Measurements from ENCODE around the gene RHOBTB3. TPM values are rescaled to one million over a fixed set of nuclear protein-coding genes. Genes with fewer than 3 reads are reported as not detected.

The RHOBTB3 gene, protein sequence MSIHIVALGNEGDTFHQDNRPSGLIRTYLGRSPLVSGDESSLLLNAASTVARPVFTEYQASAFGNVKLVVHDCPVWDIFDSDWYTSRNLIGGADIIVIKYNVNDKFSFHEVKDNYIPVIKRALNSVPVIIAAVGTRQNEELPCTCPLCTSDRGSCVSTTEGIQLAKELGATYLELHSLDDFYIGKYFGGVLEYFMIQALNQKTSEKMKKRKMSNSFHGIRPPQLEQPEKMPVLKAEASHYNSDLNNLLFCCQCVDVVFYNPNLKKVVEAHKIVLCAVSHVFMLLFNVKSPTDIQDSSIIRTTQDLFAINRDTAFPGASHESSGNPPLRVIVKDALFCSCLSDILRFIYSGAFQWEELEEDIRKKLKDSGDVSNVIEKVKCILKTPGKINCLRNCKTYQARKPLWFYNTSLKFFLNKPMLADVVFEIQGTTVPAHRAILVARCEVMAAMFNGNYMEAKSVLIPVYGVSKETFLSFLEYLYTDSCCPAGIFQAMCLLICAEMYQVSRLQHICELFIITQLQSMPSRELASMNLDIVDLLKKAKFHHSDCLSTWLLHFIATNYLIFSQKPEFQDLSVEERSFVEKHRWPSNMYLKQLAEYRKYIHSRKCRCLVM
- 10 to 100 TPM; 40.1 to 95.7 (median 71.0) TPM for total RNA-seq

DNA sequence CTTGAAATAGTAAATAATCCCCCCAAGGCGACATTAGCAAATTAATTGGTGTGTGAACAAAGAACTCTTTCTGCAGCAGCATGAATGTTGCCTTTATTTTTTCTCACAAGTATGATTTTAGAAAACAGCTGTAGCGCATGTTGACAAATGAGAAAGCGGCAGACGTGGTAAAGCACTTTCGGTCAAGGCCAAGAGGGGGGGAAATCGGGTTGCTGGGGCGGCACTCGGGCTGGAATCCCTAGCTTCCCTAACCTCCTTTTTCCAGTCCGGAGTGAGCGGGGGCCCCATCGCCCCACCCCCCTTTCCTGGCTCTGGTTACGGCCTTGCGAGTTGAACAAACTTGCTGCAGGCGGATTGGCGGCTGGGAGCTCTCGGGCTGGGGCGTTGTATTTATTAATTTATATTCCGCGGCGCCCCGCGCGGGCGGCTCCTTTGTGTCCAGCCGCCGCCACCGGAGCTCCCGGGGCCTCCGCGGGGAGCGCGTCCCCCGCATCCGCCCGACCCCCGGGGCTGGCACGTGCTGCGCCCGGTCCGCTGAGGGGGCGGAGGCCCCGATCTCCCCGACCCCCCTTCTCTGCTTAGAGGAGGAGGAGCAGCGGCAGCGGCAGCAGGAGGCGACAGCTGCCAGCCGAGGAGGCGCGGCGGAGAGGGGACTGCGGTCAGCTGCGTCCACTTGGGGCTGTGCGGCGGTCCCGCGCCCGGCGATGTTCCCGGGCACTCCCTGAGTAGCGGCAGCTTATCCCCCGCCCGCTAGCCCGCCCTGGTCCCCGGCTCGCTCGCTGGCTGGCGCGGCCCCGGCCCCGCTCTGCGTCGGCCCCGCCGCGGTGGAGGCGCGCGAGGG, at the start of gene RHOBTB3:
RHOBTB3 (plus strand) TSS at position 607 of the 841 bp plus-strand sequence. CDS start 347 bp downstream, outside the sequence.
- DNase-seq, result peak; percentile 46 to 90 (median 86)
- H3K27ac ChIP-seq, result peak within 1 kb of the TSS; percentile 78 to 97 (median 92)
- TF ChIP-seq, protein P1, sequence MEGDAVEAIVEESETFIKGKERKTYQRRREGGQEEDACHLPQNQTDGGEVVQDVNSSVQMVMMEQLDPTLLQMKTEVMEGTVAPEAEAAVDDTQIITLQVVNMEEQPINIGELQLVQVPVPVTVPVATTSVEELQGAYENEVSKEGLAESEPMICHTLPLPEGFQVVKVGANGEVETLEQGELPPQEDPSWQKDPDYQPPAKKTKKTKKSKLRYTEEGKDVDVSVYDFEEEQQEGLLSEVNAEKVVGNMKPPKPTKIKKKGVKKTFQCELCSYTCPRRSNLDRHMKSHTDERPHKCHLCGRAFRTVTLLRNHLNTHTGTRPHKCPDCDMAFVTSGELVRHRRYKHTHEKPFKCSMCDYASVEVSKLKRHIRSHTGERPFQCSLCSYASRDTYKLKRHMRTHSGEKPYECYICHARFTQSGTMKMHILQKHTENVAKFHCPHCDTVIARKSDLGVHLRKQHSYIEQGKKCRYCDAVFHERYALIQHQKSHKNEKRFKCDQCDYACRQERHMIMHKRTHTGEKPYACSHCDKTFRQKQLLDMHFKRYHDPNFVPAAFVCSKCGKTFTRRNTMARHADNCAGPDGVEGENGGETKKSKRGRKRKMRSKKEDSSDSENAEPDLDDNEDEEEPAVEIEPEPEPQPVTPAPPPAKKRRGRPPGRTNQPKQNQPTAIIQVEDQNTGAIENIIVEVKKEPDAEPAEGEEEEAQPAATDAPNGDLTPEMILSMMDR (IDR thresholded peaks at IDR 0.05), result peak in 1 of 6 experiments; percentile 10
- TF ChIP-seq POLR2A (IDR thresholded peaks at IDR 0.05), result peak; percentile 52 to 74
- peak within 1 kb of the TSS; percentile 54 to 93 (median 83) for H3K4me3 ChIP-seq
- no peaks in the 10 kb centered on the region for H3K9me3 ChIP-seq
- H3K27me3 ChIP-seq, result no peaks in the 10 kb centered on the region
- H3K36me3 ChIP-seq, result no peaks in the 10 kb centered on the region
- peaks cover 0 to 36% (median 4%) of the 10 kb centered on the region in 4 donors for H3K4me1 ChIP-seq

DNA sequence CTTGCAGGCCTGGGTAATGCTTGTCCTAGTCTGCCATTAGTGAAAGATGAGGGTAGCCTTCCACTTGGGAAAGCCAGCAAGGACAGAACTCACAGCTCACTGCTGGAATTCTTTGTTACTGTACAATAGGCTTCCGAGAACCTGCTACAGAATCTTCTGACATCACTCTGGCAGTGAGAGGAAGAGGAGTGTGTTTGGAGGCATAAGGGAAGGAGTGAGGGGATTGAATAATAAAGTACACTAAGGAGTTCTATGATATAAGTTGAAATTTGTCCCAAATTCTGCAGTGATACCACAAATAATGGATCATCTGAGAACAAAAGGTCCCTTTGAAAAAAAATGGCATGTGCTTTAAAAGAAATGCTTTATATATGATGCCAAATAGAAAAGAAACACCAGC, 48.2 kb upstream of the RHOBTB3 start, which contains the start of gene SPATA9:
SPATA9 (minus strand) TSS at position 101 of the 400 bp plus-strand sequence. CDS start 137 bp downstream, outside the sequence.
- H3K4me3 ChIP-seq, result no peak within 1 kb of the TSS
- no peak for DNase-seq

DNA sequence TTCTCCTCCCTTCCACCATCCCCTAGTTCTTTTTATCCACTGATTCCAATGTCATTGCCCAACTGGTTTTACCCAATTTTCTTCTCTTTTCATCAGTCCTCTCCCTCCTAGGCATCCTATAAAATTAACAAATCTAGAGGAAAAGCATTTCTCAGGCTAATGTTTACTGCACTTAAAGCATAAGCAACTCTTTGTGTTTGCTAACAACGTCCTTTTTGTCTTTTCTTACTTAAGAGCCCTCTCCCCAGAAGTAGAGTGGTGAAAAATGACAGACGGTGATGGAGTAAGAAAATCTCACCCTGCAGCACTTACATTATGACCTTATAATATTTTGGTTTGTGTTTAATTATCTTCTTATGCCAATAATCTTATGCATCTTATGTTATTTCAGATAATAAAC, 46.8 kb upstream of the RHOBTB3 start:
- Histone ChIP-seq H3K27me3 (no peaks in the 10 kb centered on the region), H3K4me3 (no peak overlapping the region), H3K4me1 (no peaks in the 10 kb centered on the region), H3K9me3 (no peaks in the 10 kb centered on the region), H3K27ac (no peak overlapping the region), H3K36me3 (no peaks in the 10 kb centered on the region)
- TF ChIP-seq POLR2A (IDR thresholded peaks at IDR 0.05), result no peak
- TF ChIP-seq, protein P1 (IDR thresholded peaks at IDR 0.05), result no peak
- DNase-seq, result no peak

More for the DNA sequence above, 48.2 kb upstream of the RHOBTB3 start, which contains the start of gene SPATA9:
- Histone ChIP-seq H3K27me3 (no peaks in the 10 kb centered on the region), H3K4me1 (no peaks in the 10 kb centered on the region), H3K27ac (no peak within 1 kb of the TSS), H3K36me3 (no peaks in the 10 kb centered on the region), H3K9me3 (no peaks in the 10 kb centered on the region)
- TF ChIP-seq, protein P1 (IDR thresholded peaks at IDR 0.05), result no peak
- TF ChIP-seq POLR2A (IDR thresholded peaks at IDR 0.05), result no peak

- no peaks in the 10 kb centered on the region for H3K4me1 ChIP-seq
- H3K4me3 ChIP-seq, result no peak overlapping the region
- H3K27me3 ChIP-seq, result peaks cover 0 to 3% of the 10 kb centered on the region in 2 donors
- DNase-seq, result no peak
- no peaks in the 10 kb centered on the region for H3K36me3 ChIP-seq
- no peaks in the 10 kb centered on the region for H3K9me3 ChIP-seq
- H3K27ac ChIP-seq, result no peak overlapping the region
- TF ChIP-seq, protein P1 (IDR thresholded peaks at IDR 0.05), result no peak
- TF ChIP-seq POLR2A (IDR thresholded peaks at IDR 0.05), result no peak
Observed at GRCh38 chr5:95686651-95687050, 44.5 kb upstream of the RHOBTB3 start.

DNA sequence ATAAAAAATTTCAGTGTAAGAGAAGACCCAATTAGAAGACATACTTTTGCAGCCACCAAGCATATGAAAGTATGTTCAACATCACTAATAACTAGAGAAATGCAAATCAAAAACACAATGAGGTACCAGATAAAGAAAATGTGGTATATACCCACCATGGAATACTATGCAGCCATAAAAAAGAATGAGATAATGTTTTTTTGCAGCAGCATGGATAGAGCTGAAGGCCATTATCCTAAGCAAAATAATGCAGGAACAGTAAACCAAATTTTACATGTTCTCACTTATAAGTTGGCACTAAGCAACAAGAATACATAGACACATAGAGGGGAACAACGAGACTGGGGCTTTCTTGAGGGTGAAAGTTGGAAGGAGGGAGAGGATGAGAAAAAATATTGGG, 41.5 kb upstream of the RHOBTB3 start:
- Histone ChIP-seq H3K4me3 (no peak overlapping the region), H3K27ac (no peak overlapping the region), H3K36me3 (no peaks in the 10 kb centered on the region), H3K27me3 (peaks cover 0 to 3% of the 10 kb centered on the region in 2 donors), H3K4me1 (no peaks in the 10 kb centered on the region), H3K9me3 (no peaks in the 10 kb centered on the region)
- no peak for DNase-seq
- no peak for TF ChIP-seq POLR2A (IDR thresholded peaks at IDR 0.05)
- TF ChIP-seq, protein P1 (IDR thresholded peaks at IDR 0.05), result no peak
